B cell (primary cell): ENCODE measurements around the gene NRF1.

Source experiments
- CTCF ChIP-seq: fragments of 200-600 bp; IDR thresholded peaks from one replicate; pipeline ENCODE4 v1.8.0; 2022; ENCODE audit warnings: antibody characterized with exemption, mild to moderate bottlenecking
- EZH2 ChIP-seq: IDR thresholded peaks from 2 replicates; pipeline ENCODE4 v1.6.1; 2012; ENCODE audit warnings: borderline replicate concordance, low read depth, mild to moderate bottlenecking, moderate library complexity, low read length; ENCODE audit not compliant: insufficient read depth, poor library complexity, severe bottlenecking

DNA sequence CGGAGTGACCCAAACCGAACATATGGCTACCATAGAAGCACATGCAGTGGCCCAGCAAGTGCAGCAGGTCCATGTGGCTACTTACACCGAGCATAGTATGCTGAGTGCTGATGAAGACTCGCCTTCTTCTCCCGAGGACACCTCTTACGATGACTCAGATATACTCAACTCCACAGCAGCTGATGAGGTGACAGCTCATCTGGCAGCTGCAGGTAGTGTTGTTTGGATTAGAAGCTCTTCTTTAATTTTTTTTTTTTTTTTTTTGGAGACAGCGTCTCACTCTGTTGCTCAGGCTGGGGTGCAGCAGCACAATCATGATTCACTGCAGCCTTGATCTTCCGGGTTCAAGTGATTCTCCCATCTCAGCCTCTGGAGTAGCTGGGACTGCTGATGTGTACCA lies 45.8 kb downstream of the NRF1 start:
- TF ChIP-seq CTCF (no peak), EZH2 (no peak)
